Mesodermal cell (in vitro differentiated cells): ENCODE results near the gene ECPAS.

Experiments
- H3K27ac ChIP-seq: 2 replicates; pipeline ENCODE4 v1.7.0; 2013; ENCODE audit warnings: mild to moderate bottlenecking, low read depth, low read length, moderate library complexity; ENCODE audit not compliant: severe bottlenecking
- H3K36me3 ChIP-seq: 2 replicates; pipeline ENCODE4 v1.7.1; 2013; ENCODE audit warnings: mild to moderate bottlenecking, low read length, moderate library complexity; ENCODE audit not compliant: control insufficient read depth, insufficient read depth
- H3K4me1 ChIP-seq: one replicate; pipeline ENCODE4 v1.7.1; 2013; ENCODE audit warnings: mild to moderate bottlenecking, low read length; ENCODE audit not compliant: insufficient read depth, control insufficient read depth, poor library complexity, severe bottlenecking
- H3K4me3 ChIP-seq: 2 replicates; pipeline ENCODE4 v1.7.0; 2013; ENCODE audit warnings: low read length, control low read depth, mild to moderate bottlenecking; ENCODE audit not compliant: insufficient read depth, poor library complexity, severe bottlenecking; ENCODE audit errors: extremely low read depth
- H3K9me3 ChIP-seq: 2 replicates; pipeline ENCODE4 v1.7.1; 2013; ENCODE audit warnings: mild to moderate bottlenecking, low read length, moderate library complexity; ENCODE audit not compliant: control insufficient read depth
- WGBS, 2 experiments: methylation state at CpG; one replicate each; pipeline ENCODE4 v1.1.5; 2013; ENCODE audit warnings: missing lambda C conversion rate in 2 of 2; ENCODE audit not compliant: insufficient coverage in 2 of 2; 5-methylcytosine and 5-hydroxymethylcytosine counted together

ECPAS gene

DNA sequence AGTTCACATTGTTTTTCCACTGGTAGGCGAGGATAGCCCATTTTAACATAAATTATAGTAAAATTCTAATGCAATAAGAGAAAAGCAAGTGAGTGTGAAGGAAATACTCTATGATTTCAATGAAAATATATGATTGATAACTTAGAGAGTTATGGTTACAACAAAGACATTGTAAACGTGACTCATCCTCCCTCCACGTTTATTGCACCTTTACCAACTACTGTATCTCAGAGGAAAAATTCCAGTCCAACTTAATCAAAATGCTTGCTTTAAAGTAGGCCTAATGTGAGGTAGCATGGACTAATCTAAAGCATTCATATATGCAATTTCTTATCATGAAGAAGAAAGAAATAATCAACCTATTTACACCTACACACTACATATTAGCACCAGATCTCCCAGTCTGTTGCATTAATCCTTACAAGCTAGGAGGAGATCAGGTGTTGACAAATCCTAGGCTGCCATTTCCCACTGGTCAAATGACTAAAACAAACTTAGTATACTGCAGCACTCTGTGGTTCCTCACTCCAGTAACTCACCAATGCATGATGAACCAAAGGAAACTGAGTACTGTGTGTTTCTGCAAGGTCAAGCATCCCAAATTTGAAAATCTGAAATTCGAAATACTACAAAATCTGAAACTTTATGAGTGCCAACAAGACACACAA is 41.7 kb downstream of the ECPAS start:
- Histone ChIP-seq H3K27ac (no peak overlapping the region), H3K4me1 (no peaks in the 10 kb centered on the region), H3K36me3 (peaks cover 66% of the 10 kb centered on the region), H3K4me3 (no peak overlapping the region), H3K9me3 (no peaks in the 10 kb centered on the region)
- 88% methylated on average over 1 of the region's 4 CpGs; no CpG with 5 or more reads in 1 of the 2 experiments for WGBS, 2 experiments

DNA sequence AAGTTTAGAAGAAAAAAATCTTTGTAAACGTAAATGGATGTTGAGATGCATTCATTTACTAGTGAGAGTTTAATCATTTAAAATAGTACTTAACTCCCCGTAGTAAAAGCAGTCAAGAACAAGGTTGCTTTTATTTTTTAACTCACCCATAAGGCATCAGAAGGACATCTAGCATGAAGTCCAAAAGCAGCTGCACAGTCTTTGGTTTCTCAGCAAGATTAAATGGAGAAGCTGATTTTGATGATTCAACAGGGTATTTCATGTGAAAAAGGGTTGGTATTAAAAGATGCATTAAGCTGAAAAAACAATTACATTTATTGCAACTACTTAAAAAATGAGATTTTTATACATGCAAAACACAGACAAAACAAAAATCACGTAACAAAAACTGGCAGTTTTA is 44.0 kb downstream of the ECPAS start:
- peaks cover 62% of the 10 kb centered on the region for H3K36me3 ChIP-seq
- no peak overlapping the region for H3K4me3 ChIP-seq

DNA sequence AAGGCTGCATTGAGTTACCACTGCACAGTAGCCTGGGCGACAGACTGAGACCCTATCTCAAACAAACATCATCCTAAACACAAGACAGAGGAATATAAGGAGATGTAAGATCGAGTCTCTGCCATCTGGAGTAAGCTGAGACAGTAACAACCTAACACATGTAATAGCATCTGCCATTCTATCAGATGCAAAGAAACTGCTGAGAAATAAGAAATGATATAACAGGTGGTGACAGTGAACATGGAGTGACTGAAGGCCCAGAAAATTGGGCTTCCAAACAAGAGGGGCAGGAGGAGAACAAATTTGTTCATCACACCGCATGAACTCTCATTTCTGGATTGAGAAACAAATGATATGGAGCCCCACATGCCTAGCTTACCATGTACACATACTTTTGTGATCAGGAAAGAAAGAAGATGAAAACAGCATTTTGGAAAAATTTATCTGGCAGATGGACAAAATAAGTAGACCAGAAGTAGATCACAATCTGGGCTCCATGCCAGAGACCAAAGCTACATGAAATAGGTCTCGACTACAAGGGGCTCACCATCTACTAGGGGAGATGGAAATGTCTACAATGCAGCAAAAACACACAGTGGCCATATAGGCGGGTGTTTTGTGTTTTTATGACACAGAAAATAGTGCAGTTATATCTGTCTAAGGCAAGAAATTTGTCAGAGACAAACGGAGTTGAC is 45.5 kb downstream of the ECPAS start:
- H3K4me3 ChIP-seq = no peak overlapping the region
- 84 to 100% methylated on average over 2 to 3 of the region's 6 CpGs for WGBS, 2 experiments
- no peaks in the 10 kb centered on the region for H3K4me1 ChIP-seq
- H3K36me3 ChIP-seq = peaks cover 59% of the 10 kb centered on the region
- H3K27ac ChIP-seq = no peak overlapping the region
- H3K9me3 ChIP-seq = no peaks in the 10 kb centered on the region

More for the DNA sequence above, 44.0 kb downstream of the ECPAS start:
- Histone ChIP-seq H3K4me1 (no peaks in the 10 kb centered on the region), H3K27ac (no peak overlapping the region), H3K9me3 (no peaks in the 10 kb centered on the region)
- WGBS, 2 experiments = 80% methylated on average over 1 of the region's 3 CpGs

DNA sequence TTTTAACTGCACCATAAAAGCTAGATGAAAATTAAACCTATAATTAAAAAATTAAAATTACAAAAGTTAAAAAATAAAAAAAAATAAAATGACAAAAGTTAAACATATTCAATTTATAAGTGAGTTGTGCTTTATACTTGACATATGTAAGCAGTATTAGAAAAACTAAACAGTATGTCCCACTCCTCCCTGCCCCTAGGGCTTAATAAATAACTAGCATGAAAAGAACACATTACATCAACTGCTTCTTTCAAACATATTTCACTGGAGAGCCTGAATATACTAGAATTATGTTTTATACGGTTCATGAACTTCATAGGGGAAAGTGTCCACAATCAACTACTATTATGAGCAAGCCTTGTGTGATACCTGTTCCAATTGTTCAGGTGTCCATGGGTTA is 47.6 kb downstream of the ECPAS start:
- 100% methylated on average over 1 of the region's 1 CpG; no CpG with 5 or more reads in 1 of the 2 experiments for WGBS, 2 experiments
- no peaks in the 10 kb centered on the region for H3K9me3 ChIP-seq
- H3K4me1 ChIP-seq = no peaks in the 10 kb centered on the region
- no peak overlapping the region for H3K4me3 ChIP-seq
- H3K36me3 ChIP-seq = peaks cover 49% of the 10 kb centered on the region
- H3K27ac ChIP-seq = no peak overlapping the region

DNA sequence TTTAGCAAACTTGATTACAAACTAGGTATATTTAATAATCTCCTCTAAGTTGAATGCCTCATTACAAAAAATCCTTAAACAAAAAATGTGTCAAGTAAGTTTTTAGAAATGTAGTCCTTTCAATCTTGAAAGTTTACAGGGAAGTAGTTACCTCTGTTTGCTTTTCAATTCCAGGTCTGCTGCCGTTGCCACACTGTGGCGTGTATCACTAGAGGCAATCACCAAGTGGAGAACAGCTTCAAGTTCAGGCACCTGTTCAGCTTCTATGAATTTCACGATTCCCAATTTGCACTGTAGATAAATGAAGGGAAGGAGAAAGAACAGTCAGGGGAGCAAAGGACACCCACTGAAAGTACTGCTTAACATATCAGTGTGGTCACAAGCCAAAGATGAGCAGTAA is 51.1 kb downstream of the ECPAS start:
- 96 to 100% methylated on average over 2 to 3 of the region's 3 CpGs for WGBS, 2 experiments
- no peak overlapping the region for H3K4me3 ChIP-seq
- H3K9me3 ChIP-seq = no peaks in the 10 kb centered on the region
- peaks cover 54% of the 10 kb centered on the region for H3K36me3 ChIP-seq
- H3K27ac ChIP-seq = no peak overlapping the region
- H3K4me1 ChIP-seq = no peaks in the 10 kb centered on the region

DNA sequence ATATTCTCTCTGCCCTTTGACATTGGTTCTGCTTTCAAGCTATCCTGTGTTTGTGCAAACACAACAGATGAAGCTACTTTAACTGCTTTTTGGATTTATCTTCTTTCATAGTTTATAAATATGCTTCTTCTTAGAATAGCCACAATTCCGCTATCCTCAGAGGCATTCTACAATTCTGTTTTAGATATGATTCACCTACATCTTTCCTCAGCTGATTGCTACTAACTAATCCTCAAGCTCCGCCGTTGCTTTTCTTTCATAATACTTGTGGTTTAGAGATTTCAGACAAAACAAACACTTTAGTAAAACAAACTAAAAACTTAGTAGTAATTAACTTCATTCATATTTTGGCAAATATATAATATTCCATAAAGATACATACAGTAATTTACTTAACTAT is 52.5 kb downstream of the ECPAS start:
- Histone ChIP-seq H3K4me1 (no peaks in the 10 kb centered on the region), H3K4me3 (no peak overlapping the region), H3K9me3 (no peaks in the 10 kb centered on the region), H3K36me3 (peaks cover 57% of the 10 kb centered on the region), H3K27ac (no peak overlapping the region)
- WGBS, 2 experiments = no CpG with 5 or more reads among the region's 3 CpGs

DNA sequence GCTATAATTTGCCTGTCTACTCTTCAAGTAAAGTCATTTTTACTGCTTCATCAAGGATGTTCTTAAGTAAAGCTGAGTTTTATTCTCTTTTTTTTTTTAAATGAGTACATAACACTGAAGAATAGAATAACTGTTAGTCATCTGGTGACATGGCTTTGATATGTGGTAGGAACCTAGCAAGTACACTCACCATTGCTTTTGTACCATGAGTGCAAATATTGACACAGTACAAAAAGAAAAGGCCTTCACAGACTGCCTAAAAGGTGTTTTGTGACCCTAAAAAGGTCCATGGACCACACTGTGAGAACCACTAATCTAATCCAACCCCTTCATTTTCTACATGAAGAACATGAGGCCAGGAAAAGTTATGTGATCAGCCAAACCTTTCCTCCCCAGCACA is 55.0 kb downstream of the ECPAS start:
- Histone ChIP-seq H3K9me3 (no peaks in the 10 kb centered on the region), H3K4me1 (no peaks in the 10 kb centered on the region), H3K36me3 (peaks cover 66% of the 10 kb centered on the region), H3K4me3 (no peak overlapping the region), H3K27ac (no peak overlapping the region)

DNA sequence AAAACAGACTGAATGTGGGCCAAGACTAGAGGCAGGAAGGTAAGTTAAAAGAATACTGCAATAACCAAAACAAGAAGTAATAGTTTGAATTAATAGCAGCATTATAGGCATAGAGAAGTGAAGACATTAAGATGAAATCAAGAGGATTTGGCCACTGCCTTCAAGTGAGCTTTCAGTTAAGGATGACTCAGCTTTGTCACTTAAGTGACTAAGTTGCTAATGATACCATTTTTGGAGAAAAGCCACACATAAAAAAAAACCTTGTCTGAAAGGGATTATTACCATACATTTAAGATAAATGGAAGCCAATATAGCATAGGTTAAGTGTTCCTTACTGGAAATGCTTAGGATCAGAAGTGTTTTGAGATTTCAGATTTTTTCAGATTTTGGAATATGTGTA is 57.0 kb downstream of the ECPAS start:
- no peaks in the 10 kb centered on the region for H3K9me3 ChIP-seq

DNA sequence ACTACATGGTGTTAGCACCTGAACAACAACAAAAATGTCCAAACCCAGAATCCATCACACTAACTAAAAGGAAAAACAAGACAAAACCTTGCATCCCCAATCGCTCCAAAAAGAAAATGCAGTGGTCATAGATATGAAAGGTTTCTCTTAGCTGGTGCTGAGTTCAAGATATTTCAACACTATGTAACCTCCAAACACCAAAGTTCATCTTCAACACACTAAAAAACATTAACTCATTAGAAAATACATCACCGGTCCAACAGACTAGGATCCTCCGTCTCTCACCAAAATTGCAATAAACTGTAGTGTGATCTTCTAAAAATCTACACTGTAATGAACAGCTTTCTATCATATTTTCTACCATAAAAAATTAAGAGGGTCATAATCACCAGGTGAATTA is 60.8 kb downstream of the ECPAS start:
- H3K27ac ChIP-seq = no peak overlapping the region
- 83 to 100% methylated on average over 1 of the region's 3 CpGs for WGBS, 2 experiments
- H3K36me3 ChIP-seq = peaks cover 74% of the 10 kb centered on the region
- no peaks in the 10 kb centered on the region for H3K9me3 ChIP-seq
- H3K4me3 ChIP-seq = no peak overlapping the region
- H3K4me1 ChIP-seq = no peaks in the 10 kb centered on the region

More for the DNA sequence above, 57.0 kb downstream of the ECPAS start:
- Histone ChIP-seq H3K36me3 (peaks cover 69% of the 10 kb centered on the region), H3K27ac (no peak overlapping the region), H3K4me3 (no peak overlapping the region), H3K4me1 (no peaks in the 10 kb centered on the region)

DNA sequence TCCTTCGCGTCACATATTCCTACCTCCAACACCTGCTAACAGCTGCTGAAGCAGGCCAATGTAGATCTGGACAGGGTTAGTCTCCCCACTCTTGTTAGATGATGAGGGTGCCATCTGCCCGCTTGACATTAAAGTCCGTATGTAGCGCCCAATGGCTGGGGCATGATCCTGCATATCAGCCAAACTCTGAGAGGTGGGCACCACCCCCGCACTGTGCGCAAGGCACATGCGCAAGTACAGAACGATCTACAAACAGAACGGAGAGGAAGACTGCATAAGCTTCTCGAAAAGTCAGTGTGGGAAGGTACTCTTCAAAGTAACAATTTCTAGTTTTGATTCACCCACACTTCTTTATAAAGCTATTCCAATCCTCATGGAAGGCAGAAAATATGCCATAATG is 69.8 kb downstream of the ECPAS start:
- WGBS, 2 experiments = 95 to 99% methylated on average over 5 to 9 of the region's 11 CpGs
- Histone ChIP-seq H3K4me1 (no peaks in the 10 kb centered on the region), H3K36me3 (peaks cover 84% of the 10 kb centered on the region), H3K4me3 (no peak overlapping the region), H3K27ac (no peak overlapping the region), H3K9me3 (no peaks in the 10 kb centered on the region)

DNA sequence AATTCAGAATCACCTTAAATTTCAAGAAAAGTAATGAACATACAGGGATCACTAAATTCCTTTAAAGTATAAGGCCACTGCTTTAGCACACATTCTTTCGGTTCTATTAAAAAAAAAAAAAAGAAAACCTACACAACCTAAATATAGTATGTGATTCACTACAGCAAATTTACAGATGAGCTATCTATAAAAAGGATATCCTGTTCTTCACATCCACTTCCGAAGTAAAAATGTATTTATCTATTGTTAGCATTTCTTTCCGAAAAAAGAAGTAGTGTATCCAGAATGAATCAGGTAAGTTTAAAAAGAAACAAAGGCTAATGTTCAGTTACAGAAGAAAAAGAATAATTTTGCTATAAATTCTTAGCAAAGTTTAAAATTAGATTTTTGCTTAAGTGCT is 70.2 kb downstream of the ECPAS start:
- no CpG with 5 or more reads among the region's 3 CpGs for WGBS, 2 experiments

More for the DNA sequence above, 70.2 kb downstream of the ECPAS start:
- H3K4me1 ChIP-seq = no peaks in the 10 kb centered on the region
- no peak overlapping the region for H3K4me3 ChIP-seq
- H3K36me3 ChIP-seq = peaks cover 86% of the 10 kb centered on the region
- H3K9me3 ChIP-seq = no peaks in the 10 kb centered on the region
- no peak overlapping the region for H3K27ac ChIP-seq
